HepG2 (cell line): ENCODE measurements around the gene TFPI. TPM values are rescaled to one million over a fixed set of nuclear protein-coding genes. Genes with fewer than 3 reads are reported as not detected.

ENCODE experiments used
- CAMTA2 ChIP-seq: sonication (generic); formaldehyde crosslinking; IDR thresholded peaks from 2 replicates; pipeline ENCODE4 v1.4.0; 2020; ENCODE audit warnings: mild to moderate bottlenecking, missing genetic modification reagents, borderline replicate concordance
- FOXJ3 ChIP-seq: sonication (generic); formaldehyde crosslinking; IDR thresholded peaks from 2 replicates; pipeline ENCODE4 v1.4.0; 2020; ENCODE audit warnings: missing genetic modification reagents, mild to moderate bottlenecking, borderline replicate concordance
- GTF3A ChIP-seq: sonication (generic); formaldehyde crosslinking; conservative IDR thresholded peaks from 2 replicates; pipeline ENCODE4 v1.4.0; 2020; ENCODE audit warnings: mild to moderate bottlenecking, missing genetic modification reagents
- KAT8 ChIP-seq: IDR thresholded peaks from 2 replicates; pipeline ENCODE4 v1.6.1; 2016; ENCODE audit warnings: missing genetic modification reagents, missing compliant biosample characterization
- KMT2B ChIP-seq: IDR thresholded peaks from 2 replicates; pipeline ENCODE4 v1.6.1; 2016; ENCODE audit warnings: missing genetic modification reagents, missing compliant biosample characterization
- MEF2D ChIP-seq: sonication (generic); formaldehyde crosslinking; IDR thresholded peaks from 2 replicates; pipeline ENCODE4 v1.5.1; 2020; ENCODE audit warnings: mild to moderate bottlenecking, missing genetic modification reagents
- NBN ChIP-seq: fragments of 450-650 bp; conservative IDR thresholded peaks from 2 replicates; pipeline ENCODE4 v1.6.1; 2017
- PLRG1 ChIP-seq: fragments of 450-650 bp; conservative IDR thresholded peaks from 2 replicates; pipeline ENCODE4 v1.6.1; 2016
- POGZ ChIP-seq: sonication (generic); formaldehyde crosslinking; IDR thresholded peaks from 2 replicates; pipeline ENCODE4 v1.4.0; 2020; ENCODE audit warnings: mild to moderate bottlenecking, missing genetic modification reagents
- SNAPC2 ChIP-seq: sonication (generic); formaldehyde crosslinking; IDR thresholded peaks from 2 replicates; pipeline ENCODE4 v1.8.1; 2022; ENCODE audit warnings: mild to moderate bottlenecking, missing genetic modification reagents
- SNAPC5 ChIP-seq: sonication (generic); formaldehyde crosslinking; IDR thresholded peaks from 2 replicates; pipeline ENCODE4 v1.8.1; 2023; ENCODE audit warnings: mild to moderate bottlenecking, missing genetic modification reagents, borderline replicate concordance
- SRSF1 ChIP-seq: fragments of 200-400 bp; formaldehyde crosslinking; optimal IDR thresholded peaks from 2 replicates; pipeline ENCODE3; 2017; ENCODE audit warnings: mild to moderate bottlenecking, low read depth, low read length, moderate library complexity
- THYN1 ChIP-seq: sonication (generic); formaldehyde crosslinking; IDR thresholded peaks from 2 replicates; pipeline ENCODE4 v1.8.1; 2023; ENCODE audit warnings: low read depth, mild to moderate bottlenecking, moderate library complexity, missing genetic modification reagents, borderline replicate concordance
- ZNF430 ChIP-seq: sonication (generic); formaldehyde crosslinking; IDR thresholded peaks from 2 replicates; pipeline ENCODE4 v1.9.0; 2021; ENCODE audit warnings: mild to moderate bottlenecking, missing genetic modification reagents
- ZNF510 ChIP-seq: sonication (generic); formaldehyde crosslinking; IDR thresholded peaks from 2 replicates; pipeline ENCODE4 v1.4.0; 2020; ENCODE audit warnings: low read depth, mild to moderate bottlenecking, missing genetic modification reagents
- ZNF720 ChIP-seq: sonication (generic); formaldehyde crosslinking; IDR thresholded peaks from 2 replicates; pipeline ENCODE4 v1.4.0; 2020; ENCODE audit warnings: missing genetic modification reagents
- ZUFSP ChIP-seq: sonication (generic); formaldehyde crosslinking; IDR thresholded peaks from 2 replicates; pipeline ENCODE4 v1.9.0; 2021; ENCODE audit warnings: missing genetic modification reagents, mild to moderate bottlenecking, borderline replicate concordance
- polyA plus RNA-seq, 8 experiments: library from polyadenylated mRNA; depleted of rRNA in 3 of 8; stranded (reverse) in 7 of 8; unstranded in 1 of 8; fragments of >200 nt; fragmentation: Illumina TruSeq in 4 of 8; extraction: Trizol in 4 of 8; gene quantifications; 2 replicates each; pipeline versions ENCODE4 v1.2.1 to v1.2.3, GENCODE V29; 2011 to 2016; ENCODE audit warnings: low read depth in 4 of 8, missing spikeins in 1 of 8, mixed read lengths in 1 of 8; ENCODE audit not compliant: insufficient read depth in 1 of 8
- total RNA-seq, 5 experiments: library from RNA; depleted of rRNA; stranded (reverse); fragments of >200 nt; fragmentation: Illumina TruSeq; extraction: Trizol; gene quantifications; 2 replicates each; pipeline ENCODE4 v1.2.3, GENCODE V29; 2016; ENCODE audit warnings: low read depth in 1 of 5
- TF ChIP-seq, protein P1 (sequence below): sonication (generic); formaldehyde crosslinking; conservative IDR thresholded peaks from 2 replicates; pipeline ENCODE4 v1.4.0; 2020; ENCODE audit warnings: mild to moderate bottlenecking, missing genetic modification reagents, moderate library complexity
- TF ChIP-seq, protein P2 (sequence below): IDR thresholded peaks from 2 replicates; pipeline ENCODE4 v1.6.1; 2016; ENCODE audit warnings: low read depth
- TF ChIP-seq, protein P3 (sequence below): IDR thresholded peaks from 2 replicates; pipeline ENCODE4 v1.6.1; 2016; ENCODE audit warnings: mild to moderate bottlenecking

The TFPI gene
- total and polyA plus RNA-seq, 2 of the 13 experiments (the other 11 are each of a cell fraction or from before 2014, with no cell fraction given), result 301 to 436 TPM

GRCh38 chr2:187554011-187554703 lies at the start of gene TFPI (continued):
- no peak for TF ChIP-seq ZNF720 (CRISPR knock-in tag)
- TF ChIP-seq, protein P1, sequence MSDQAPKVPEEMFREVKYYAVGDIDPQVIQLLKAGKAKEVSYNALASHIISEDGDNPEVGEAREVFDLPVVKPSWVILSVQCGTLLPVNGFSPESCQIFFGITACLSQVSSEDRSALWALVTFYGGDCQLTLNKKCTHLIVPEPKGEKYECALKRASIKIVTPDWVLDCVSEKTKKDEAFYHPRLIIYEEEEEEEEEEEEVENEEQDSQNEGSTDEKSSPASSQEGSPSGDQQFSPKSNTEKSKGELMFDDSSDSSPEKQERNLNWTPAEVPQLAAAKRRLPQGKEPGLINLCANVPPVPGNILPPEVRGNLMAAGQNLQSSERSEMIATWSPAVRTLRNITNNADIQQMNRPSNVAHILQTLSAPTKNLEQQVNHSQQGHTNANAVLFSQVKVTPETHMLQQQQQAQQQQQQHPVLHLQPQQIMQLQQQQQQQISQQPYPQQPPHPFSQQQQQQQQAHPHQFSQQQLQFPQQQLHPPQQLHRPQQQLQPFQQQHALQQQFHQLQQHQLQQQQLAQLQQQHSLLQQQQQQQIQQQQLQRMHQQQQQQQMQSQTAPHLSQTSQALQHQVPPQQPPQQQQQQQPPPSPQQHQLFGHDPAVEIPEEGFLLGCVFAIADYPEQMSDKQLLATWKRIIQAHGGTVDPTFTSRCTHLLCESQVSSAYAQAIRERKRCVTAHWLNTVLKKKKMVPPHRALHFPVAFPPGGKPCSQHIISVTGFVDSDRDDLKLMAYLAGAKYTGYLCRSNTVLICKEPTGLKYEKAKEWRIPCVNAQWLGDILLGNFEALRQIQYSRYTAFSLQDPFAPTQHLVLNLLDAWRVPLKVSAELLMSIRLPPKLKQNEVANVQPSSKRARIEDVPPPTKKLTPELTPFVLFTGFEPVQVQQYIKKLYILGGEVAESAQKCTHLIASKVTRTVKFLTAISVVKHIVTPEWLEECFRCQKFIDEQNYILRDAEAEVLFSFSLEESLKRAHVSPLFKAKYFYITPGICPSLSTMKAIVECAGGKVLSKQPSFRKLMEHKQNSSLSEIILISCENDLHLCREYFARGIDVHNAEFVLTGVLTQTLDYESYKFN (CRISPR knock-in tag), result 0 out of 2 replicates have a peak, but pooled peaks have one; percentile 18
- TF ChIP-seq THYN1, result 0 out of 2 replicates have a peak, but pooled peaks have one; percentile 80
- no peak for TF ChIP-seq ZNF430 (CRISPR knock-in tag)
- TF ChIP-seq FOXJ3, result peak; percentile 16; the same call in 1 of the 2 replicates
- no peak for TF ChIP-seq CAMTA2 (CRISPR knock-in tag)
- TF ChIP-seq POGZ, result peak; percentile 28; the same call in 1 of the 2 replicates
- TF ChIP-seq, protein P2, sequence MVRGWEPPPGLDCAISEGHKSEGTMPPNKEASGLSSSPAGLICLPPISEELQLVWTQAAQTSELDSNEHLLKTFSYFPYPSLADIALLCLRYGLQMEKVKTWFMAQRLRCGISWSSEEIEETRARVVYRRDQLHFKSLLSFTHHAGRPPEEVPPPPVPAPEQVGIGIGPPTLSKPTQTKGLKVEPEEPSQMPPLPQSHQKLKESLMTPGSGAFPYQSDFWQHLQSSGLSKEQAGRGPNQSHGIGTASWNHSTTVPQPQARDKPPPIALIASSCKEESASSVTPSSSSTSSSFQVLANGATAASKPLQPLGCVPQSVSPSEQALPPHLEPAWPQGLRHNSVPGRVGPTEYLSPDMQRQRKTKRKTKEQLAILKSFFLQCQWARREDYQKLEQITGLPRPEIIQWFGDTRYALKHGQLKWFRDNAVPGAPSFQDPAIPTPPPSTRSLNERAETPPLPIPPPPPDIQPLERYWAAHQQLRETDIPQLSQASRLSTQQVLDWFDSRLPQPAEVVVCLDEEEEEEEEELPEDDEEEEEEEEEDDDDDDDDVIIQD (CRISPR knock-in tag), result 0 out of 2 replicates have a peak, but pooled peaks have one; percentile 38
- no peak for TF ChIP-seq GTF3A
- TF ChIP-seq, protein P3, sequence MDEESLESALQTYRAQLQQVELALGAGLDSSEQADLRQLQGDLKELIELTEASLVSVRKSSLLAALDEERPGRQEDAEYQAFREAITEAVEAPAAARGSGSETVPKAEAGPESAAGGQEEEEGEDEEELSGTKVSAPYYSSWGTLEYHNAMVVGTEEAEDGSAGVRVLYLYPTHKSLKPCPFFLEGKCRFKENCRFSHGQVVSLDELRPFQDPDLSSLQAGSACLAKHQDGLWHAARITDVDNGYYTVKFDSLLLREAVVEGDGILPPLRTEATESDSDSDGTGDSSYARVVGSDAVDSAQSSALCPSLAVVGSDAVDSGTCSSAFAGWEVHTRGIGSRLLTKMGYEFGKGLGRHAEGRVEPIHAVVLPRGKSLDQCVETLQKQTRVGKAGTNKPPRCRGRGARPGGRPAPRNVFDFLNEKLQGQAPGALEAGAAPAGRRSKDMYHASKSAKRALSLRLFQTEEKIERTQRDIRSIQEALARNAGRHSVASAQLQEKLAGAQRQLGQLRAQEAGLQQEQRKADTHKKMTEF (CRISPR knock-in tag), result 0 out of 2 replicates have a peak, but pooled peaks have one; percentile 36
- TF ChIP-seq SNAPC5, result no peak
- no peak for TF ChIP-seq SRSF1
- 0 out of 2 replicates have a peak, but pooled peaks have one; percentile 19 for TF ChIP-seq KMT2B (CRISPR knock-in tag)
- no peak for TF ChIP-seq PLRG1
- TF ChIP-seq ZNF510 (CRISPR knock-in tag), result 0 out of 2 replicates have a peak, but pooled peaks have one; percentile 48
- TF ChIP-seq MEF2D (CRISPR knock-in tag), result no peak
- peak; percentile 40; the same call in 1 of the 2 replicates for TF ChIP-seq SNAPC2 (CRISPR knock-in tag)
- peak; percentile 61 for TF ChIP-seq KAT8 (CRISPR knock-in tag)
- no peak for TF ChIP-seq ZUFSP (CRISPR knock-in tag)
- TF ChIP-seq NBN, result no peak
